ENCODE data around the gene ATF4.

DNA sequence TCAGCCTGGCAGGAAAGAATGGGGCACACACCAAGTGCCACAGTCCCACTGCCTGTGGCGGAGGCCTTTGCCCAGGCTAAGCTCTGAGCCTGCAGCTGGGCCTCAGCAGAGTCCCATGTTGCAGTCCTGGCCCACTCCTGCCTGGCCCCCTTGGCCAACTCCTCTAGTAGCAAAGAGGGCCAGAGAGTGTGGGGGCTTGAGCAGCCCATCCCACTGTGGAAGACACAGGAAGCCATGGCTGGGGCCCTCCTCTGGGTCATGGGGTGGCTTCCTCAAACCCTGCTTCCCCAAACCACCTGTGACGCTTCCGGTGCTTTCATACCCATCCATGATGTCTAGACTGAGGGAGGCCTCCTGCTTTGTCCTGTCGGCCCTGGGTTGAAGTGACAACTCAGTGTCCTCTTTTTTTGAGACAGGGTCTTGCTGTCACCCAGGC lies 6.4 kb downstream of the ATF4 start:
- TF ChIP-seq, protein P1, sequence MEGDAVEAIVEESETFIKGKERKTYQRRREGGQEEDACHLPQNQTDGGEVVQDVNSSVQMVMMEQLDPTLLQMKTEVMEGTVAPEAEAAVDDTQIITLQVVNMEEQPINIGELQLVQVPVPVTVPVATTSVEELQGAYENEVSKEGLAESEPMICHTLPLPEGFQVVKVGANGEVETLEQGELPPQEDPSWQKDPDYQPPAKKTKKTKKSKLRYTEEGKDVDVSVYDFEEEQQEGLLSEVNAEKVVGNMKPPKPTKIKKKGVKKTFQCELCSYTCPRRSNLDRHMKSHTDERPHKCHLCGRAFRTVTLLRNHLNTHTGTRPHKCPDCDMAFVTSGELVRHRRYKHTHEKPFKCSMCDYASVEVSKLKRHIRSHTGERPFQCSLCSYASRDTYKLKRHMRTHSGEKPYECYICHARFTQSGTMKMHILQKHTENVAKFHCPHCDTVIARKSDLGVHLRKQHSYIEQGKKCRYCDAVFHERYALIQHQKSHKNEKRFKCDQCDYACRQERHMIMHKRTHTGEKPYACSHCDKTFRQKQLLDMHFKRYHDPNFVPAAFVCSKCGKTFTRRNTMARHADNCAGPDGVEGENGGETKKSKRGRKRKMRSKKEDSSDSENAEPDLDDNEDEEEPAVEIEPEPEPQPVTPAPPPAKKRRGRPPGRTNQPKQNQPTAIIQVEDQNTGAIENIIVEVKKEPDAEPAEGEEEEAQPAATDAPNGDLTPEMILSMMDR (IDR thresholded peaks at IDR 0.05; ENCODE audit: low read depth, low read length, poor library complexity, severe bottlenecking) = no peak
- TF ChIP-seq EZH2phosphoT487 (IDR thresholded peaks at IDR 0.05; ENCODE audit: borderline replicate concordance, low read length) = no peak

Data from DOHH2 (cell line).